GM12878 (cell line): ENCODE results near the gene KCNG1. TPM values are rescaled to one million over a fixed set of nuclear protein-coding genes. Genes with fewer than 3 reads are reported as not detected.

Experiments used
- HCFC1 ChIP-seq: fragments of 150-350 bp; IDR thresholded peaks from 2 replicates; pipeline ENCODE4 v1.6.1; 2014; ENCODE audit warnings: low read length
- NFXL1 ChIP-seq: fragments of 450-650 bp; IDR thresholded peaks from 2 replicates; pipeline ENCODE4 v1.6.1; 2017; ENCODE audit warnings: antibody characterized with exemption, mild to moderate bottlenecking, borderline replicate concordance
- PML ChIP-seq: IDR thresholded peaks from 2 replicates; pipeline ENCODE4 v1.6.1; 2012; ENCODE audit warnings: low read length, inconsistent platforms
- RB1 ChIP-seq: fragments of 450-650 bp; formaldehyde crosslinking; IDR thresholded peaks from 2 replicates; pipeline ENCODE4 v1.6.1; 2017; ENCODE audit warnings: mild to moderate bottlenecking, borderline replicate concordance
- RCOR1 ChIP-seq: conservative IDR thresholded peaks from 2 replicates; pipeline ENCODE4 v1.6.1; 2012; ENCODE audit warnings: low read depth, low read length, improper control_type of control experiment
- ZBED1 ChIP-seq: IDR thresholded peaks from 2 replicates; pipeline ENCODE4 v1.6.1; 2016; ENCODE audit warnings: borderline replicate concordance
- polyA plus RNA-seq, 11 experiments: library from polyadenylated mRNA; depleted of rRNA in 4 of 11; unstranded in 6 of 11; stranded (reverse) in 5 of 11; fragments of >200 nt; fragmentation: Nextera tagmentation in 4 of 11; fragmentation: Illumina TruSeq in 1 of 11; extraction: Ambion mirVana in 4 of 11; extraction: Trizol in 1 of 11; gene quantifications; 1 replicate in 1 of 11; 2 replicates in 10 of 11; pipeline versions ENCODE4 v1.2.1 to v1.2.3, GENCODE V29; 2011 to 2016; ENCODE audit warnings: inconsistent platforms in 2 of 11, missing spikeins in 2 of 11, low read depth in 1 of 11
- total RNA-seq, 4 experiments: library from RNA; depleted of rRNA in 3 of 4; stranded (reverse); fragments of >200 nt in 3 of 4; fragmentation: Illumina TruSeq in 1 of 4; extraction: Trizol in 1 of 4; gene quantifications; 2 replicates each; pipeline versions ENCODE4 v1.2.1 to v1.2.3, GENCODE V29; 2013 to 2021
- TF ChIP-seq, protein P1 (sequence below): IDR thresholded peaks from 2 replicates; pipeline ENCODE4 v1.6.1; 2012; ENCODE audit warnings: improper control_type of control experiment, low read depth, low read length; ENCODE audit not compliant: insufficient replicate concordance
- TF ChIP-seq, protein P2 (sequence below), 3 experiments: IDR thresholded peaks in 2 of 3; conservative IDR thresholded peaks in 1 of 3; 2 replicates each; pipeline ENCODE4 v1.5.1; 2011; ENCODE audit warnings: low read depth in 3 of 3, low read length in 3 of 3, mild to moderate bottlenecking in 3 of 3, control low read depth in 2 of 3, moderate library complexity in 2 of 3, inconsistent platforms in 1 of 3, mixed read lengths in 1 of 3; ENCODE audit not compliant: control insufficient read depth in 2 of 3, insufficient read depth in 1 of 3; ENCODE audit errors: extremely low read depth in 1 of 3

Gene KCNG1
- total and polyA plus RNA-seq, 10 of the 15 experiments (the other 5 are each of a cell fraction or from before 2014, with no cell fraction given) = not detected

DNA sequence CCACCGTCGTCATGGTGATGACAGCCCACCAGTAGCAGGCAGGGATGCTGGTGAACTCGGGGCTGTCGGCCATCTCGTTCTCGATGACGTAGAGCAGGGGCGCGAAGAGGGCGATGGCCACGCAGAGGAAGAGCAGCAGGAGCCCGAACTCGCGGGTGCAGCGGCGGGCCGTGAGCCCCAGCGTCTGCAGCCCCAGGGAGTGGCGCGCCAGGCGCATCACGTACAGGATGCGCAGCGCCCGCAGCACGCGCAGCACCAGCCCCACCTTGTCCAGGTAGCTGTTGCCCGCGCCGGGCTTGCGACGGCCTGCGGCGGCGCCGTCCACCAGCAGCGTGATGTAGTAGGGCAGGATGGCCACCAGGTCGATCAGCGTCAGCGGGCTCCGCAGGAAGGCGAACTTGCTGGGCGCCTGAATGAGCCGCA is 18.6 kb downstream of the KCNG1 start (continued):
- TF ChIP-seq, protein P1, sequence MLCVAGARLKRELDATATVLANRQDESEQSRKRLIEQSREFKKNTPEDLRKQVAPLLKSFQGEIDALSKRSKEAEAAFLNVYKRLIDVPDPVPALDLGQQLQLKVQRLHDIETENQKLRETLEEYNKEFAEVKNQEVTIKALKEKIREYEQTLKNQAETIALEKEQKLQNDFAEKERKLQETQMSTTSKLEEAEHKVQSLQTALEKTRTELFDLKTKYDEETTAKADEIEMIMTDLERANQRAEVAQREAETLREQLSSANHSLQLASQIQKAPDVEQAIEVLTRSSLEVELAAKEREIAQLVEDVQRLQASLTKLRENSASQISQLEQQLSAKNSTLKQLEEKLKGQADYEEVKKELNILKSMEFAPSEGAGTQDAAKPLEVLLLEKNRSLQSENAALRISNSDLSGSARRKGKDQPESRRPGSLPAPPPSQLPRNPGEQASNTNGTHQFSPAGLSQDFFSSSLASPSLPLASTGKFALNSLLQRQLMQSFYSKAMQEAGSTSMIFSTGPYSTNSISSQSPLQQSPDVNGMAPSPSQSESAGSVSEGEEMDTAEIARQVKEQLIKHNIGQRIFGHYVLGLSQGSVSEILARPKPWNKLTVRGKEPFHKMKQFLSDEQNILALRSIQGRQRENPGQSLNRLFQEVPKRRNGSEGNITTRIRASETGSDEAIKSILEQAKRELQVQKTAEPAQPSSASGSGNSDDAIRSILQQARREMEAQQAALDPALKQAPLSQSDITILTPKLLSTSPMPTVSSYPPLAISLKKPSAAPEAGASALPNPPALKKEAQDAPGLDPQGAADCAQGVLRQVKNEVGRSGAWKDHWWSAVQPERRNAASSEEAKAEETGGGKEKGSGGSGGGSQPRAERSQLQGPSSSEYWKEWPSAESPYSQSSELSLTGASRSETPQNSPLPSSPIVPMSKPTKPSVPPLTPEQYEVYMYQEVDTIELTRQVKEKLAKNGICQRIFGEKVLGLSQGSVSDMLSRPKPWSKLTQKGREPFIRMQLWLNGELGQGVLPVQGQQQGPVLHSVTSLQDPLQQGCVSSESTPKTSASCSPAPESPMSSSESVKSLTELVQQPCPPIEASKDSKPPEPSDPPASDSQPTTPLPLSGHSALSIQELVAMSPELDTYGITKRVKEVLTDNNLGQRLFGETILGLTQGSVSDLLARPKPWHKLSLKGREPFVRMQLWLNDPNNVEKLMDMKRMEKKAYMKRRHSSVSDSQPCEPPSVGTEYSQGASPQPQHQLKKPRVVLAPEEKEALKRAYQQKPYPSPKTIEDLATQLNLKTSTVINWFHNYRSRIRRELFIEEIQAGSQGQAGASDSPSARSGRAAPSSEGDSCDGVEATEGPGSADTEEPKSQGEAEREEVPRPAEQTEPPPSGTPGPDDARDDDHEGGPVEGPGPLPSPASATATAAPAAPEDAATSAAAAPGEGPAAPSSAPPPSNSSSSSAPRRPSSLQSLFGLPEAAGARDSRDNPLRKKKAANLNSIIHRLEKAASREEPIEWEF = no peak
- TF ChIP-seq ZBED1 (no peak), RB1 (no peak), PML (no peak), RCOR1 (no peak), HCFC1 (no peak), NFXL1 (no peak)
- TF ChIP-seq, protein P2, sequence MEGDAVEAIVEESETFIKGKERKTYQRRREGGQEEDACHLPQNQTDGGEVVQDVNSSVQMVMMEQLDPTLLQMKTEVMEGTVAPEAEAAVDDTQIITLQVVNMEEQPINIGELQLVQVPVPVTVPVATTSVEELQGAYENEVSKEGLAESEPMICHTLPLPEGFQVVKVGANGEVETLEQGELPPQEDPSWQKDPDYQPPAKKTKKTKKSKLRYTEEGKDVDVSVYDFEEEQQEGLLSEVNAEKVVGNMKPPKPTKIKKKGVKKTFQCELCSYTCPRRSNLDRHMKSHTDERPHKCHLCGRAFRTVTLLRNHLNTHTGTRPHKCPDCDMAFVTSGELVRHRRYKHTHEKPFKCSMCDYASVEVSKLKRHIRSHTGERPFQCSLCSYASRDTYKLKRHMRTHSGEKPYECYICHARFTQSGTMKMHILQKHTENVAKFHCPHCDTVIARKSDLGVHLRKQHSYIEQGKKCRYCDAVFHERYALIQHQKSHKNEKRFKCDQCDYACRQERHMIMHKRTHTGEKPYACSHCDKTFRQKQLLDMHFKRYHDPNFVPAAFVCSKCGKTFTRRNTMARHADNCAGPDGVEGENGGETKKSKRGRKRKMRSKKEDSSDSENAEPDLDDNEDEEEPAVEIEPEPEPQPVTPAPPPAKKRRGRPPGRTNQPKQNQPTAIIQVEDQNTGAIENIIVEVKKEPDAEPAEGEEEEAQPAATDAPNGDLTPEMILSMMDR (IDR thresholded peaks at IDR 0.05 in 2 of 3, conservative IDR thresholded peaks at IDR 0.05 in 1 of 3; ENCODE audit: control insufficient read depth in 2 of 3, extremely low read depth in 1 of 3, insufficient read depth in 1 of 3, low read depth in 3 of 3, low read length in 3 of 3) = no peak
- TF ChIP-seq, all 136 proteins: peak for 0
